ENCODE measurements around the gene RAD54L. TPM values are rescaled to one million over a fixed set of nuclear protein-coding genes. Genes with fewer than 3 reads are reported as not detected.
"Not testable (repeated sequence)": the region's sequence is repeated elsewhere in the genome, so short reads cannot be mapped to it uniquely, and the experiment has no call there.

Gene RAD54L
- total RNA-seq, 1 donor from 2014 or later, result 0.71 TPM

DNA sequence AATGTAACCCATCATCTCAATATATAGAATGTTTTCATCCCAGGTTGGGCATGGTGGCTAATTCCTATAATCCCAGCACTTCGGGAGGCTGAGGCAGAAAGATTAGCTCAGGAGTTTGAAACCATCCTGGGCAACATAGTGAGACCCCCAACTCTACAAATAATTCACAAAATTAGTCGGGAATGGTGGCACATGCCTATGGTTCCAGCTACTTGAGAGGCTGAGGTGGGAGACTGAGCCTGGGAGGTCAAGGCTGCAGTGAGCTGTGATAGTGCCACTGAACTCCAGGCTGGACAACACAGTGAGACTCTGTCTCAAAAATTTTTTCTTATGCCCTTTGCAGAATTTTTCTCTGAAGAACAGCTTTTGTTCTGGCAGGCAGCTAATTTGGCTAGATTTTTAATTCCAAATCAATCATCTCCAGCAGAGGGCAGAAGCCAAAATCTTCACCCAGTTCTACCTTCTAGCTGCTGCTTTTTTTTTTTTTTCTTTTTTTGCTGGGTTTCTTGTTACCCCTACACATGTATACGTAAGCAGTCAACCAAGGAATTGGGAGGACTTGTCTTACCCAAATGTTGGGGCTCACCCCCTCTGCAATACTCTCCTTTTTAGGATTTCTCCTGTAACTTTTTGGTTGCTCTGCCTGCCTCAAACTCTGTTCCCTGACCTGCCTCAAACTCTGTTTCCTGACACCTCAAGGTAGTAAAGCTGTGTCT lies 2.7 kb upstream of the RAD54L start:
- no peaks in the 10 kb centered on the region for H3K36me3 ChIP-seq
- H3K4me1 ChIP-seq, result peaks cover 23% of the 10 kb centered on the region
- TF ChIP-seq, protein P1, sequence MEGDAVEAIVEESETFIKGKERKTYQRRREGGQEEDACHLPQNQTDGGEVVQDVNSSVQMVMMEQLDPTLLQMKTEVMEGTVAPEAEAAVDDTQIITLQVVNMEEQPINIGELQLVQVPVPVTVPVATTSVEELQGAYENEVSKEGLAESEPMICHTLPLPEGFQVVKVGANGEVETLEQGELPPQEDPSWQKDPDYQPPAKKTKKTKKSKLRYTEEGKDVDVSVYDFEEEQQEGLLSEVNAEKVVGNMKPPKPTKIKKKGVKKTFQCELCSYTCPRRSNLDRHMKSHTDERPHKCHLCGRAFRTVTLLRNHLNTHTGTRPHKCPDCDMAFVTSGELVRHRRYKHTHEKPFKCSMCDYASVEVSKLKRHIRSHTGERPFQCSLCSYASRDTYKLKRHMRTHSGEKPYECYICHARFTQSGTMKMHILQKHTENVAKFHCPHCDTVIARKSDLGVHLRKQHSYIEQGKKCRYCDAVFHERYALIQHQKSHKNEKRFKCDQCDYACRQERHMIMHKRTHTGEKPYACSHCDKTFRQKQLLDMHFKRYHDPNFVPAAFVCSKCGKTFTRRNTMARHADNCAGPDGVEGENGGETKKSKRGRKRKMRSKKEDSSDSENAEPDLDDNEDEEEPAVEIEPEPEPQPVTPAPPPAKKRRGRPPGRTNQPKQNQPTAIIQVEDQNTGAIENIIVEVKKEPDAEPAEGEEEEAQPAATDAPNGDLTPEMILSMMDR (IDR thresholded peaks at IDR 0.05; ENCODE audit: borderline replicate concordance), result peak; percentile 45
- H3K27ac ChIP-seq (replicated peaks), result peak overlapping the region; percentile 21
- DNase-seq, result no peak
- no peak overlapping the region for H3K4me3 ChIP-seq
- no peaks in the 10 kb centered on the region for H3K9me3 ChIP-seq (replicated peaks)
- intact Hi-C loops (cut with micrococcal nuclease), result no loop called here
- H3K27me3 ChIP-seq (ENCODE audit: low read depth), result no peaks in the 10 kb centered on the region

DNA sequence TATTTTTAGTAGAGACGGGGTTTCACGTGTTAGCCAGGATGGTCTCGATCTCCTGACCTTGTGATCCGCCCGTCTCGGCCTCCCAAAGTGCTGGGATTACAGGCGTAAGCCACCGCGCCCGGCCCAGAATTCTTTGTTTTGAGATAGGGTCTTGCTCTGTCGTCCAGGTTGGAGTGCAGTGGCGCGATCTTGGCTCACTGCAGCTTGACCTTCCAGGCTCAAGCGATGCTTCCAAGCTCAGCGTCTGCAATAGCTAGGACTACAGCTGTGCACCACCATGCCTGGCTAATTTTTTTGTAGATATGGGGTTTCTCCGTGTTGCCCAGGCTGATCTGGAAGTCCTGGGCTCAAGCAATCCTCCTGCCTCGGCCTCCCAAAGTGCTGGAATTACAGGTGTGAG lies 1.4 kb upstream of the RAD54L start:
- H3K27ac ChIP-seq (replicated peaks), result peak overlapping the region; percentile 88
- peak overlapping the region; percentile 77 for H3K4me3 ChIP-seq
- intact Hi-C loops (cut with micrococcal nuclease); H3K36me3 ChIP-seq; H3K27me3 ChIP-seq (ENCODE audit: low read depth); H3K9me3 ChIP-seq (replicated peaks); DNase-seq: not testable (repeated sequence)
- H3K4me1 ChIP-seq, result peaks cover 23% of the 10 kb centered on the region

DNA sequence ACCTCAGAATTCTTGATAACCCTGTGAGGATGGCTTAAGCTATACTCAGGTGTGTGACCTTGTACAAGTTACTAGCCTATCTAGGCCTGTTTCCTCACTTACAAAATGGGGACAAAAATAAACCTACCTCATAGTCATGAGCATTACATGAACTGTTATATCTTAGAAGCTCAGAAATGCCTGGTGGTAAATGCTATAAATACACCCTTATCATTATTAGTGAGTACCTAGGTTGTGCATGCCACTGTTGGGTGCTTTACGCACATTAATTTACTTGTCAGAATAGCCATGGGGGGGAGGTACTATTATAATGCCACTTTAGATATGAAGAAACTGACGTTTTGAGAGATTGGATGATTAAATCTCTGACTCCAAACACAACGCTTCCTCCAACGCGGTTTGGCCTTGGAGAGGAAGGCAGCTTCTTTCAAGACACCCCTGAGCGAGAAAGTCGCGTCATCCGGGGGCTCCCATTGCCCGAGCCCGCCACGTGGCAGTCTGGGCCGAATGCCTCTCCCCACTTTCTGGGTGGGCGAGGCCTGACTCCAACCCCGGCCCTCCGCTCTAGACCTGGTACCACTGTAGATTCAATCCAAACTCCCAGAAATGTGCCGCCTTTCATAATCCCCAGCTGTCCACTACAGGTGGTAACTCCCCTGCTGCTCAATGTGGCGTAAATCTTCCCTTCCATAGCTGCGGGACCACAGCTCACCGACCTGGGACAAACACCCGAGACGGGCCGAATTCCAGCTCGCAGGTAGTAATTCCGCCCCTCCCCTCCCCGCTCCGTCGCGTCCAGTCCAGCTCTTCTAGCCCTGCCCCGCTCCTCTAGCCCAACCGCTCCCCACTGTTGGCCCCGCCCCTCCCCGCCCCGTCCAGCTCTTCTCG lies 771 bp upstream of the RAD54L start:
- TF ChIP-seq, protein P1 (IDR thresholded peaks at IDR 0.05; ENCODE audit: borderline replicate concordance), result no peak
- DNase-seq, result peak; percentile 44
- intact Hi-C loops (cut with micrococcal nuclease), result no loop called here
- H3K27me3 ChIP-seq (ENCODE audit: low read depth), result no peaks in the 10 kb centered on the region
- H3K4me1 ChIP-seq, result peaks cover 23% of the 10 kb centered on the region
- peak overlapping the region; percentile 77 for H3K4me3 ChIP-seq
- H3K9me3 ChIP-seq (replicated peaks), result no peaks in the 10 kb centered on the region
- H3K27ac ChIP-seq (replicated peaks), result peak overlapping the region; percentile 88
- H3K36me3 ChIP-seq, result no peaks in the 10 kb centered on the region

DNA sequence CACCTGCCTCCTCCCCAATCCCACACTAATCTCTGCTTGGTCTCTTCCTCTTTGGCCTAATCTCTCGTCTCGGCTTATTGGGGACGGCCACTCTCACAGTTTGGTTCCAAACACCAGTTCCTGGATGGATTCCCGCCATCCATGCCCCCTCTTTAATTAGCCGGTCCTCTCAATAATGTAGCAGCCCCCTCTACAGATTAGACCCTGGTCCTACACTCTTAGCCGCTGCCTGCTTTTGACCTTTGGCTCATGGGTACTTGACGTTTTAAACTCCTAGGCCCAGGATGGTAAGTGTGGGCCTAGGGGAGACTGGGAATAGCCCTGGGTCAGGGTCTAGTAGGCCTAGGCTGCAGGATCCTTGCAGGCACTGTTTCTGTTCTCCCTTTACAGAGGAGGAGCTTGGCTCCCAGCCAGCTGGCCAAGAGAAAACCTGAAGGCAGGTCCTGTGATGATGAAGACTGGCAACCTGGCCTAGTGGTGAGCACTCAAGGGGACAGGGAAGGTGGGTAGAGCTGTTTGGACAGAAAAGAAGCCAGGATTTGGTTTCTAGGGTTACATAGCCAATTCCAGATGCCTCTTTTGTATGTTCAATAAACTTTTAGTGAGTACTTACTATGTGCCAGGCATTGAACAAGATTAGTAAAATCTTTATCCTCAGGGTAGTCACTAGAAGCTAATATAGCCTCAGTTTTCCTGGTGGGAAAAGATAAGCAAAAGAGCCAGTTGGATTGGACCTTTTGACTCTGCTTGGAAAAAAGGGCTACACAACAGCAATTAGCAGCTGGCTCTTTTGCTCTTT lies 758 bp downstream of the RAD54L start:
- no peak overlapping the region for H3K27ac ChIP-seq (replicated peaks)
- H3K36me3 ChIP-seq, result no peaks in the 10 kb centered on the region
- no peaks in the 10 kb centered on the region for H3K27me3 ChIP-seq (ENCODE audit: low read depth)
- no peak for DNase-seq
- intact Hi-C loops (cut with micrococcal nuclease), result no loop called here
- no peaks in the 10 kb centered on the region for H3K9me3 ChIP-seq (replicated peaks)
- peak overlapping the region; percentile 77 for H3K4me3 ChIP-seq
- TF ChIP-seq, protein P1 (IDR thresholded peaks at IDR 0.05; ENCODE audit: borderline replicate concordance), result no peak
- peaks cover 23% of the 10 kb centered on the region for H3K4me1 ChIP-seq

DNA sequence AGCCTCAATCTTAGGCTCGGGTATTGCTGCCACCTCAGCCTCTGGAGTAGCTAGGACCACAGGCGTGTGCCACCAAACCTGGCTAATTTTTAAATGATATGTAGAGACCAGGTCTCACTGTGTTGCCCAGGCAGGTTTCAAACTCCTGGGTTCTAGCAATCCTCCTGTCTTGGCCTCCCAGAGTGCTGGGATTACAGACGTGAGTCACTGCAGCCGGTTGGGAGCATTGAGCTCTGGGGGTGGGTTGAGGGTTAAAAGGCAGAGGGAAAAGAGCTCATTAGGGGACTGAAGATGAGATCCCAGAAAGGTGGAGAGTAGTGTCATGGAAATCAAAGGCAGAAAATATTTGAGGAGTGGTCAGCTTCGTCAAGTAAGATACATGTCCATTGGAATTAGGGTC lies 7.1 kb downstream of the RAD54L start:
- H3K4me1 ChIP-seq, result no peaks in the 10 kb centered on the region
- TF ChIP-seq, protein P1 (IDR thresholded peaks at IDR 0.05; ENCODE audit: borderline replicate concordance), result no peak
- no peaks in the 10 kb centered on the region for H3K27me3 ChIP-seq (ENCODE audit: low read depth)
- H3K36me3 ChIP-seq, result no peaks in the 10 kb centered on the region
- no peak overlapping the region for H3K27ac ChIP-seq (replicated peaks)
- no peak overlapping the region for H3K4me3 ChIP-seq
- H3K9me3 ChIP-seq (replicated peaks), result no peaks in the 10 kb centered on the region
- DNase-seq, result no peak
- intact Hi-C loops (cut with micrococcal nuclease), result no loop called here
